GM04503 (cell line): ENCODE data around the gene VDAC1.
A peak's percentile ranks its signal among the peaks of the same experiment; 100 is the strongest.
"Not testable (repeated sequence)": the region's sequence is repeated elsewhere in the genome, so short reads cannot be mapped to it uniquely, and the experiment has no call there.

Source experiments
- DNase-seq: peaks from one replicate; pipeline ENCODE4 v3.0.0-alpha.2; 2012; ENCODE audit warnings: low read depth

The VDAC1 gene

GRCh38 chr5:133941456-133942196 lies 63.1 kb downstream of the VDAC1 start:
- no peak for DNase-seq

- no peak for DNase-seq
Observed at GRCh38 chr5:133939668-133940067, 65.1 kb downstream of the VDAC1 start.

- no peak for DNase-seq
Observed at GRCh38 chr5:133938929-133939328, 65.8 kb downstream of the VDAC1 start.

- no peak for DNase-seq
Observed at GRCh38 chr5:133938039-133938821, 66.5 kb downstream of the VDAC1 start.

- DNase-seq: not testable (repeated sequence)
Observed at GRCh38 chr5:133937628-133938027, 67.1 kb downstream of the VDAC1 start.

DNA sequence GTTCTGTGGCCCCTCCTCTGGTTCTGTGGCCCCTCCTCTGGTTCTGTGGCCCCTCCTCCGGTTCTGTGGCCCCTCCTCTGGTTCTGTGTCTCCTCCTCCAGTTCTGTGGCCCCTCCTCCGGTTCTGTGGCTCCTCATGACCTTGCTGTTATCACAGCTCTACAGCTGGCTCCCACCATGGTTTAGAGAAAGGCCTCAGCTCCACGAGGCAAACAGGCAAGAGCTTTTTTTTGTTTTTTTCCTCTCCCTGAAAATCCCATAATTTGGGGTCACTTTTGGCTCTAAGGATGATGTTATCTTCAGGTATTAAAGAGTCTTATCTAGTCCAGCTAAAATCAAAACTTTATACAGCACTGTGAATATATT lies 68.1 kb downstream of the VDAC1 start:
- no peak for DNase-seq

GRCh38 chr5:133935991-133936650 lies 68.7 kb downstream of the VDAC1 start:
- not testable (repeated sequence) for DNase-seq

GRCh38 chr5:133935667-133935940 lies 69.2 kb downstream of the VDAC1 start:
- DNase-seq: no peak

DNA sequence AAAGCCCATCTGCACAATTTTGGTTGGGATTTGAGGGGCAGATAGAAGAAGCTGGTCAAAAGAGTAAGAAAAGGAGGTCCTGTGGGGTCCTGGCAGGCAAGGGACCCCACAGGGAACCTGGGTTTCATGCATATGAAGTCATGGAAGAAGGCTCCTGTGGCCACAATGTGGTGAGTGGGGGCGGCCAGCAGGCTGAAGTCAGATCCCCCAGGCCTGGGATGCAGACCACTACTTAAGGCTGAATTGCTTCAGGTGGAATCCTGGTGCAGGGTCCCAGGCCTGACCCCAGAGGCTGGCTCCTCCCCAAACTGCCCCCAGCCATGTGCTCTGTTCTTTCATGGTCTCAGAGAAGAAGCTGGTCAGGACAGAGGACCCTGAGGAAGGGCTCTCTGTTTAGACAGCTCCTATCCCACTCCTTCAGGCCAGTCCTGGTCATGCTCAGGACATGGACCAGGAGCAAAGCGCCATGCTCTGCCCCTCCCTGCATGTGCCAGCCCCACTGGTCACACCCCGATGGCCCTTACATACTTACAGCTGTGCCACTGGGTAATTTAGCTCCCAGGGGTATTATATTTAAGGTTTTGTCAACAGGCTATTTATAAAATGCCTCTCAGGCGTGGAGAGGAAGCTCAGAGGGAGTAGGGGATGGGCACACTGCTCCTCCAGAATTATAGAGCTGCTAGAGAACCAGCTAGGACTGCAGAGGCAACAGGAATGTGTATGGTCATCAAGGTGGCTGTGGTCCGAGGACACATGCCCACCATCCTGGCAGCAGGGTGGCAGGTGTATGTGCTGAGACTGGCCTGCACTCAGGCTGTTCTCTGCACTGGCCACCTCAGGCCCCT lies 69.7 kb downstream of the VDAC1 start:
- DNase-seq: no peak

DNA sequence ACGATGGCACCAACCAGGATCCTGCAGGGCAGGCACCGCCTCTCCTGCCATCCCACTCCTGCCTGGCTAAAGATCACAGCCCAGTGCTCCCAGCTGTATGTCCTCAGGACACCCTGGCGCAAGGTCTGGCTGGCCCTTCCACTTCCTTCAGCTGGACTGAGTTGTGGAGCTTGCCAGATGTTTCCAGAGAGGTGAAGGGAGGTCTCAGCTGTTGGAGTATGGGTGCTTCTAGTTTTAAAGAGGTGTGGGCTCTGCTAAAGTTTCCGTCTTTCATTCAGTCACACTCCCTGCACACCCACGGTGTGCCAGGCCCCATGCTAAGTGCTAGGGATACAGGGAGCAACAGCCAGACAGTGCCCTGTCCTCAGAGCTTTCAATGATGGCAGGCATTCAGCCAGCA lies 70.5 kb downstream of the VDAC1 start:
- DNase-seq: no peak

GRCh38 chr5:133933670-133934295 lies 71.0 kb downstream of the VDAC1 start:
- no peak for DNase-seq

- DNase-seq: no peak
Observed at GRCh38 chr5:133933169-133933509, 71.6 kb downstream of the VDAC1 start.

DNA sequence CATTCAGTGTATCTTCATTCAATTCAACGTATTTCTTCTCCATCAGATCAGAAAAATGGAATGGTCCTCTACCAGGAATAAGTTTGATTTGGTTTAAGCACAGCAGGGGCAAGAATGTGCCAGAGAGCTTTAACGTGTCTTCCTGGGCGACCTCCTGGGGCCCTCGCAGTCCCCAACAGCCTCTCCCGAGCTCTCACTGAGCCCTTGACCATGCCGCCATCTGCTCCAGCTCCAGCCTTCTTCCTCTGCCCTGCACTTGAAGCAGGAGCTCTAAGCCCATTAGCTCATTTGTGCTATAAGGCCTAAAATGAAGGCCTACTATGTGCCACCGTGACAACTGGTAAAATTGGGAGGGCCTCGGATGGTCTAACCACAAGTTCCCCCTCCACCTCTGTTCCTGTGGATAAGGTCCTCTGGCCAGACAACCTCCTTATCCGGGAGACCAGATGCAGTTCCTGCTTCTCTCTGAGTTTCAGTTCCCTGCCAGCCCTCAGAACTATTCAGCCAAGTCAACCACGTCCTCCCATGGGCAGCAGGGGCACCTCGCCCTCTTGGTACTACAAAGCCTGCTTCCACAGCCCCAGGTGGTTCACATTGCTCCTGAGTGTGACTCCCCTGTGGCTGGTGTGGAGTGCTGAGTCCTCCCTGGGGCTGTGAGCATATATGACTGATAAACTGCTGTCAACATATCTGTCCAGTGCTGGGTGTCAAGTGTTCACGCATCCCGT lies 72.2 kb downstream of the VDAC1 start:
- no peak for DNase-seq

DNA sequence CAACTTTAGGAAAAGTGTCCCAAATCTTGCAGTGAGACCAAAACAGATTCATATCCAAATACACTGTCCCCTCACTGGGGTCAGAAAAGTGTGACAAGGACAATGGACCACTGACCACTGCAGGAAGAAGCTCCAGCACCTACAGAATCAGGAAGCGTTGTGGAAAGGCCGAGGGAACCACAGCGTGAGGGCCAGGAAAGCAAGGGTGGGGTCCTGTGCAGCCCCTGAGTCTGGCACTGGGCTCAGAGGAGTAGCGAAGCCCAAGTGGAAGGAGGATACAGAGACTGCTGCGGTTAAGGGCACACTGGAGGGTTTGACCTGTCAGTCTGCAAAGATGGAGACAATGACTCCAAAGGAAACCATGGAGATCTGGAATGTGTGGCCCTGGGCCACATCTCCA lies 73.2 kb downstream of the VDAC1 start:
- DNase-seq: no peak

DNA sequence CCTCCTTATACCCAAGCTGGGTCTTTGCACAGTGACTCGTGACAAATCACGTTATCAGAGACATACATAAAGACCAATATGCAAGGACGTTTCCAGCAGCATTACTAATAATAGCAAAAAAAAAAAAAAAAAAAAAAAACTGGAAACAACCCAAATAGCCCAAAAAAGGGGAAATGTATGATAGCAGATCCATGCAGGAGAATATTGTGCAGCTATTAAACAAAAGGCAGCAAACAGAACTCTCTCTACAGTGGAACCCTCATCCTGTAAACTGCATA lies 74.0 kb downstream of the VDAC1 start:
- no peak for DNase-seq

DNA sequence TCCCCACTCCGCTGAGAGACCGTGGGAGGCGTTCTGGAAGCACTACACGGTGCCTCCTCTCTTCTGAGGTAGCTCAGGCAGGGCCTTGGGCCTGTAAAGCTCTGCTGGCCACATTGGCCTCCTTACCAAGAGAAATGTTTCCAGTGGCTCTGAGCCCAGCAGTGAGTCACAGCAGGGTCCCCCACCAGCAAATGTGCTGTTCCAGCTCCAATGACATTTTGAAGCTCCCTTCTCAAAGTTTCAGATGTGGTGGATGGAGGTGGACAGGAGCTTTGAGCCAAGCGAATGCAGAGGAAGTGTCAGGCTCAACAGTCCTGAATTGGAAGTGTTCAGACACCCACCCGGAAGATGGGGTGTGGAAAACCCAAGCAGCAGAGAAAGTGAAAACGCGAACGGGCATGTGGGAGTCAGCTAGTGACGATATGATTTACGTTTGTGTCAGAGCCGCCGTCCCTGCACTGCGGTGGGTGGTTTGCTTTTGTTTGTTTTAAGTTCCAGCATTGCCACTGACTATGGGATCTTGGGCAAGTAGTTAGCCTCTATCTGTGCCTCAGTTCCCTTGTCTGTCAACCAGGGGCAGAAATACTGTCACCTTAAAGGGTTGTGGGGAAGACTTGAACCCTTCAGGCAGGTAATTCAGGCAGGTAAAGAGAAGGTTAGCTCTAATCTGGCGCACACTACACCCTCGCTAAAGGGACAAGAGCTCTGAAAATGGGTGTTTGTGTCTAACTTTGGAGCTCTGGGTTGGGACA lies 74.5 kb downstream of the VDAC1 start:
- peak; percentile 28 for DNase-seq

GRCh38 chr5:133928587-133929393 lies 76.0 kb downstream of the VDAC1 start:
- DNase-seq: no peak

GRCh38 chr5:133927300-133928180 lies 77.2 kb downstream of the VDAC1 start:
- DNase-seq: no peak
